Caco-2 (cell line): Measurements from ENCODE around the gene CHIT1. TPM values are rescaled to one million over a fixed set of nuclear protein-coding genes. Genes with fewer than 3 reads are reported as not detected.

ENCODE experiments used
- Bru-seq: library from RNA; stranded (reverse); fragments of 400-500 nt; gene quantifications from one replicate; lab custom pipeline; 2021; lab: Mats Ljungman, UMichigan
- BruChase-seq, 2 experiments: library from RNA; stranded (reverse); fragments of 400-500 nt; gene quantifications; one replicate each; lab custom pipeline; 2021; lab: Mats Ljungman, UMichigan
- BruUV-seq: library from RNA; stranded (reverse); fragments of 400-500 nt; replicated peaks from 2 replicates; lab custom pipeline; 2021; lab: Mats Ljungman, UMichigan
- CTCF ChIA-PET: fragments of 300-600 bp; sonication (Branson Sonifier 250); formaldehyde crosslinking; loops from one replicate; lab custom pipeline; 2022; ENCODE audit warnings: antibody characterized with exemption; lab: Charles Lee
- POLR2A ChIA-PET: fragments of 300-600 bp; sonication (Branson Sonifier 250); formaldehyde crosslinking; loops from one replicate; lab custom pipeline; 2022; ENCODE audit warnings: antibody characterized with exemption; lab: Charles Lee
- DNase-seq, 2 experiments: peaks; one replicate each; pipeline versions ENCODE4 v3.0.0 to v3.0.0-alpha.2; 2020 to 2022
- H3K27me3 ChIP-seq: replicated peaks from 2 replicates; pipeline ENCODE4 v1.6.0; 2011; ENCODE audit warnings: low read length; ENCODE audit not compliant: control insufficient read depth, insufficient read depth
- H3K36me3 ChIP-seq: 2 replicates; pipeline ENCODE4 v1.5.1; 2011; ENCODE audit warnings: low read length; ENCODE audit not compliant: control insufficient read depth, insufficient read depth
- H3K4me1 ChIP-seq: fragments of 250-450 bp; sonication (Bioruptor Pico); 2 replicates; pipeline ENCODE4 v1.5.1; 2020; ENCODE audit warnings: mild to moderate bottlenecking
- H3K4me3 ChIP-seq: 2 replicates; pipeline ENCODE4 v1.5.1; 2011; ENCODE audit warnings: low read depth, mild to moderate bottlenecking, control low read depth, low read length
- H3K9me3 ChIP-seq: fragments of 250-450 bp; sonication (Bioruptor Pico); 2 replicates; pipeline ENCODE4 v1.5.1; 2020; ENCODE audit warnings: mild to moderate bottlenecking, moderate library complexity
- H3K27ac Mint-ChIP-seq: one replicate; pipeline ENCODE4 v1.8.0; 2022; ENCODE audit warnings: mixed read lengths; ENCODE audit not compliant: unreplicated experiment
- H3K27me3 Mint-ChIP-seq: one replicate; pipeline ENCODE4 v1.8.0; 2022; ENCODE audit warnings: mixed read lengths; ENCODE audit not compliant: insufficient read depth, unreplicated experiment
- H3K36me3 Mint-ChIP-seq: one replicate; pipeline ENCODE4 v1.8.0; 2022; ENCODE audit warnings: mild to moderate bottlenecking, mixed read lengths; ENCODE audit not compliant: insufficient read depth, unreplicated experiment
- H3K4me1 Mint-ChIP-seq: one replicate; pipeline ENCODE4 v1.8.0; 2022; ENCODE audit warnings: low read depth, mixed read lengths; ENCODE audit not compliant: unreplicated experiment
- H3K4me3 Mint-ChIP-seq: one replicate; pipeline ENCODE4 v1.8.0; 2022; ENCODE audit warnings: mild to moderate bottlenecking, moderate library complexity, mixed read lengths; ENCODE audit not compliant: unreplicated experiment
- H3K9me3 Mint-ChIP-seq: one replicate; pipeline ENCODE4 v1.8.0; 2022; ENCODE audit warnings: mixed read lengths; ENCODE audit not compliant: unreplicated experiment
- intact Hi-C: fragments of 100-400 bp; cut with micrococcal nuclease; formaldehyde crosslinking; loops from one replicate; pipeline ENCODE4 v1.10.0; 2022; ENCODE audit not compliant: unreplicated experiment
- long read RNA-seq: library from polyadenylated mRNA; stranded (forward); transcript quantifications from one replicate; pipeline ENCODE4 v2.0.0, GENCODE V29; 2022
- total RNA-seq: library from RNA; stranded (reverse); gene quantifications from 2 replicates; pipeline ENCODE4 v1.2.3, GENCODE V29; 2022
- TF ChIP-seq, protein P1 (sequence below), 2 experiments: fragments of 200-600 bp in 1 of 2; IDR thresholded peaks; 1 replicate in 1 of 2; 2 replicates in 1 of 2; pipeline versions ENCODE4 v1.5.1 to v1.8.0; 2011 to 2022; ENCODE audit warnings: antibody characterized with exemption in 1 of 2, control low read depth in 1 of 2, inconsistent platforms in 1 of 2, low read depth in 1 of 2, low read length in 1 of 2, mild to moderate bottlenecking in 1 of 2, moderate library complexity in 1 of 2; ENCODE audit not compliant: insufficient read depth in 1 of 2, severe bottlenecking in 1 of 2, unreplicated experiment in 1 of 2

Gene CHIT1
- total RNA-seq (not detected in 2 replicates), Bru-seq, nascent RNA (not detected), BruChase-seq, experiment 1, labeled RNA remaining after a 2-hour chase (not detected), BruChase-seq, experiment 2, labeled RNA remaining after a 6-hour chase (percentile 10 among the genes with signal in this experiment)
- long read RNA-seq = 0 reads

- H3K27ac Mint-ChIP-seq = no peak within 1 kb of the TSS
- H3K36me3 Mint-ChIP-seq = no peaks in the 10 kb centered on the region
- Histone ChIP-seq H3K4me3 (no peak within 1 kb of the TSS), H3K9me3 (peaks cover 6% of the 10 kb centered on the region), H3K4me1 (no peaks in the 10 kb centered on the region), H3K36me3 (no peaks in the 10 kb centered on the region), H3K27me3 (no peaks in the 10 kb centered on the region)
- TF ChIP-seq, protein P1, sequence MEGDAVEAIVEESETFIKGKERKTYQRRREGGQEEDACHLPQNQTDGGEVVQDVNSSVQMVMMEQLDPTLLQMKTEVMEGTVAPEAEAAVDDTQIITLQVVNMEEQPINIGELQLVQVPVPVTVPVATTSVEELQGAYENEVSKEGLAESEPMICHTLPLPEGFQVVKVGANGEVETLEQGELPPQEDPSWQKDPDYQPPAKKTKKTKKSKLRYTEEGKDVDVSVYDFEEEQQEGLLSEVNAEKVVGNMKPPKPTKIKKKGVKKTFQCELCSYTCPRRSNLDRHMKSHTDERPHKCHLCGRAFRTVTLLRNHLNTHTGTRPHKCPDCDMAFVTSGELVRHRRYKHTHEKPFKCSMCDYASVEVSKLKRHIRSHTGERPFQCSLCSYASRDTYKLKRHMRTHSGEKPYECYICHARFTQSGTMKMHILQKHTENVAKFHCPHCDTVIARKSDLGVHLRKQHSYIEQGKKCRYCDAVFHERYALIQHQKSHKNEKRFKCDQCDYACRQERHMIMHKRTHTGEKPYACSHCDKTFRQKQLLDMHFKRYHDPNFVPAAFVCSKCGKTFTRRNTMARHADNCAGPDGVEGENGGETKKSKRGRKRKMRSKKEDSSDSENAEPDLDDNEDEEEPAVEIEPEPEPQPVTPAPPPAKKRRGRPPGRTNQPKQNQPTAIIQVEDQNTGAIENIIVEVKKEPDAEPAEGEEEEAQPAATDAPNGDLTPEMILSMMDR (IDR thresholded peaks at IDR 0.05; ENCODE audit: insufficient read depth in 1 of 2, low read depth in 1 of 2, low read length in 1 of 2, severe bottlenecking in 1 of 2, unreplicated experiment in 1 of 2) = no peak
- peaks cover 6% of the 10 kb centered on the region for H3K27me3 Mint-ChIP-seq
- ChIA-PET POLR2A (no interaction called here), CTCF (interaction anchor here (0.7 kb wide), 1 partner anchor 179 kb away, joined by 3 read pairs; no protein-coding TSS in a partner anchor)
- H3K4me3 Mint-ChIP-seq = no peak within 1 kb of the TSS
- no peak for DNase-seq
- peaks cover 13% of the 10 kb centered on the region for H3K9me3 Mint-ChIP-seq
- no peaks in the 10 kb centered on the region for H3K4me1 Mint-ChIP-seq
- intact Hi-C loops = no loop called here
- BruUV-seq = no TSS peak
Observed at GRCh38 chr1:203229471-203230135, at the start of gene CHIT1. CHIT1 (minus strand) TSS chr1:203229673; CDS start chr1:203229636, 37 bp downstream.

GRCh38 chr1:203278885-203279406 is 49.5 kb upstream of the CHIT1 start:
- H3K4me3 ChIP-seq = no peak overlapping the region
- no peak for DNase-seq
- intact Hi-C loops = loop anchor here (1.0 kb wide), 1 partner anchor 26 kb away; the partner anchor contains the start of gene BTG2
- CTCF ChIA-PET = interaction anchor here (1.3 kb wide), 1 partner anchor 12 kb away, joined by 3 read pairs; no protein-coding TSS in a partner anchor
- no peaks in the 10 kb centered on the region for H3K36me3 ChIP-seq
- peaks cover 22% of the 10 kb centered on the region for H3K4me1 ChIP-seq
- POLR2A ChIA-PET = interaction anchor here (1.4 kb wide), 1 partner anchor 11 kb away, joined by 12 read pairs; no protein-coding TSS in a partner anchor
- Mint-ChIP-seq H3K4me3 (no peak overlapping the region), H3K36me3 (no peaks in the 10 kb centered on the region), H3K4me1 (peaks cover 26% of the 10 kb centered on the region), H3K27me3 (no peaks in the 10 kb centered on the region), H3K9me3 (no peaks in the 10 kb centered on the region), H3K27ac (no peak overlapping the region)
- no peaks in the 10 kb centered on the region for H3K9me3 ChIP-seq
- TF ChIP-seq, protein P1 (IDR thresholded peaks at IDR 0.05; ENCODE audit: insufficient read depth in 1 of 2, low read depth in 1 of 2, low read length in 1 of 2, severe bottlenecking in 1 of 2, unreplicated experiment in 1 of 2) = no peak
- no TSS peak for BruUV-seq
- H3K27me3 ChIP-seq = no peaks in the 10 kb centered on the region
